HFF-Myc (cell line): ENCODE results near the gene MT3.

Experiments
- DNase-seq: peaks from one replicate; pipeline ENCODE4 v3.0.0-alpha.2; 2011; ENCODE audit warnings: low read depth; ENCODE audit errors: extremely low read depth
- H3K4me3 ChIP-seq: replicated peaks from 2 replicates; pipeline ENCODE4 v1.5.1; 2011; ENCODE audit warnings: low read depth, mild to moderate bottlenecking, control low read depth, low read length
- CTCF ChIP-seq: IDR thresholded peaks from 2 replicates; pipeline ENCODE4 v1.5.1; 2012; ENCODE audit warnings: mild to moderate bottlenecking, low read depth, low read length, control low read depth; ENCODE audit errors: missing control alignments

The MT3 gene

GRCh38 chr16:56561126-56561525 lies 28.2 kb upstream of the MT3 start:
- no peak overlapping the region for H3K4me3 ChIP-seq
- DNase-seq, result no peak
- no peak for TF ChIP-seq CTCF

- H3K4me3 ChIP-seq, result no peak within 1 kb of the TSS
- DNase-seq, result no peak
- no peak for TF ChIP-seq CTCF
Measured at GRCh38 chr16:56564793-56565477, 24.4 kb upstream of the MT3 start, which contains the start of gene MT4. Gene MT4, plus strand, starts transcription at chr16:56565073. Its CDS starts 56 bp downstream, at chr16:56565129.

- no peak for TF ChIP-seq CTCF
- DNase-seq, result no peak
- H3K4me3 ChIP-seq, result no peak overlapping the region
Measured at GRCh38 chr16:56569971-56570370, 19.4 kb upstream of the MT3 start.

GRCh38 chr16:56571525-56571924 lies 17.8 kb upstream of the MT3 start:
- no peak for TF ChIP-seq CTCF

GRCh38 chr16:56574625-56575024 lies 14.7 kb upstream of the MT3 start:
- H3K4me3 ChIP-seq, result no peak overlapping the region
- no peak for DNase-seq
- TF ChIP-seq CTCF, result no peak

More at GRCh38 chr16:56571525-56571924, 17.8 kb upstream of the MT3 start:
- DNase-seq, result no peak
- H3K4me3 ChIP-seq, result no peak overlapping the region

GRCh38 chr16:56576585-56577299 lies 12.6 kb upstream of the MT3 start:
- peak; percentile 90 for TF ChIP-seq CTCF
- no peak overlapping the region for H3K4me3 ChIP-seq
- peak; percentile 24 for DNase-seq
